HG02759 (cell line): ENCODE data around the gene RNF20.
"Not testable (repeated sequence)": the region's sequence is repeated elsewhere in the genome, so short reads cannot be mapped to it uniquely, and the experiment has no call there.

Experiments
- ATAC-seq: cut with Tn5 transposase; IDR thresholded peaks from one replicate; pipeline ENCODE4 v1.9.1; 2021; ENCODE audit warnings: mild to moderate bottlenecking, moderate library complexity; ENCODE audit not compliant: unreplicated experiment

RNF20 gene

DNA sequence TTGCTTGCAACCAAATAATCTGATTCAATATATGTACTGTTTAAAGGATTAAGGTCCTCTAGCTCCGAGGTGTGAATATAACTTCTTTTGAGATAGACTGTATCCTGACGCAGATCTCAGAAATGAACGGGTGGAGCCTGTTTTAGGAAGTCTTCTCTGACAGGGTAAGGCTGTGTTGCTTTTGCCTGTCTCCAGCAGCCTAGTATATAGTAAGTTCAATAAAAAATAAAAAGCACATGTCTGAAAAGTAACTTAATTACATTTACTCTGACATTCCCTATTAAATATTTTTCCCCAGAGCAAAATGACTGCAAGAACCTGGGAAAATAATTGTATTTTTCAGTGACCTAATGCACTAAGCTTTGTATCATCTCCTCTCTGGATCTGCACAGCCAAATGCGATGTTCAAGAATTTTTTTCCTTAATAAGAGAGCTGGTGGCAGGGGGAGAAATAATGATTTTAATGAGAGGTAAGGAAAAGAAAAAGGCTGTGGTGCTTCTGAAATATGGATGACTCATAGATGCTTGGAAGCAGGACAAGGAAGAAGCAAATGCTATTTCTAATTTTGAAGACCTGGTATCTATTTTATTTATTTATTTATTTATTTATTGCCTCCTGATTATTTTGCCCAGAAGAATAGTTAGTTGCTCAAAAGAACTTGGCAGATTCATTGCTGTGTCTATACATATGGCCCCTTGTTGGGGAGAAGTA is 53.8 kb downstream of the RNF20 start:
- no peak for ATAC-seq

DNA sequence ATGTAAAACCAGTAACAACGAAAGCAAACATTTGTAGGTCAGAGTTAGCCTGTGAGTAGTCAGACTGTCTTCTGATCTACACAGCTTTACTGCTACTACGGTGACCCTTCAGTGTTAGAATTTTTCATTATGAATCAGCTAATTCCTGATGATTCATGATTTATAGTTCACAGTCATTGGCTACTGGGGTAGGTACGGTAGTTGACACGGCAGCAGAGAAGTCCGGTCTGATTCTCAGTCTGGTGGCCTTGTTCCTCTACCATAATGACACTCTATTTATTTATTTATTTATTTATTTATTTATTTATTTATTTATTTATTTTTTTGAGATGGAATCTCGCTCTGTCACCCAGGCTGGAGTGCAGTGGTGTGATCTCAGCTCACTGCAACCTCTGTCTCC is 56.4 kb downstream of the RNF20 start:
- not testable (repeated sequence) for ATAC-seq

DNA sequence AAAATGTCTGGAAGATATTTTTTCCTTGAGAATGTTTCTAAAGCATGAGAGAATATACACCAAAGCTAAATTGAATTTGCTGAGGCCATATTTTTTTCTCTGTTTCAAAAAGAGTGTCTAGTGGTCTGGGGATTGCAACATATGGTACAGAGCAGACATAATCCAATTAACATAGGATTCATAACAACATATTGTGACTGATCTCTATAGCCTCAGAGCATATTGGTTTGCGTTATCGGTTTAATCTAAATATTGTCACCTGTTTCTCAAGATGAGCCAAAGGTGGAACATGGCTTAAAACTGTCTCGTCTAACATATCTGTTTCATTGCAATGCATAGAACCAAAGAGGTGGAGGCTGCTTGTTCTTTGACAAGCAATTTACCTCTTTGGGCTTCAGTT is 57.2 kb downstream of the RNF20 start:
- ATAC-seq, result no peak

DNA sequence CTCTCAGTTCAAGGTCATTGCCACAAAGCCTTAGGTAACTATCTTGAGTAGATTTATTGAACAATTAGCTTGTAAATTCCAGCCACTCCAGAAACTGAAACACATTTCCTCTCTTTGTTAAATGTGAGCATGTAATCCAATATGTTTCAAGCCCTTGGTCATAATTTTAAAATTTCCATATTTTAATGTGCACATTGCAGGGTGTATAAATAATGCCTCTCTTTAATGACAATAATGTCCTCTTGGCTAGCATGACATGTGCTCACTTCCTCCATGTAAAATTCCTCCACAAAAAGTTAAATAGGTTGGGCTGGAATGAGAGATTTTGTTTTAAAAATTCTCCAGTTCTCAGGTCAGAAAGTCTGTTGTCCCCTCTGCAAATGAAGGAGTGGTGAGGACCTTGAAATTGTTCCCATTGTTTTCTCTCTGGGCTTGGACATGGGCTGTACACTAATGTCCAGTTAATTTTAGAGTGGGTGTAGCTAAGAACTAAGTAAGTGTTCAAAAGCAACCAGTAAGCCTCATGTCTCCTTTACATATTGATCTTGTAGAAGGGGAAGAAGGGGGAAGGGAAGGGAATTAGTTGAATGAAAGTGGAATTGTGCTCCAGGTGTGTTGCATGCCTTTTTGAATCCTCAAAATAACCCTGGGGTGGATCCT is 58.3 kb downstream of the RNF20 start:
- no peak for ATAC-seq

DNA sequence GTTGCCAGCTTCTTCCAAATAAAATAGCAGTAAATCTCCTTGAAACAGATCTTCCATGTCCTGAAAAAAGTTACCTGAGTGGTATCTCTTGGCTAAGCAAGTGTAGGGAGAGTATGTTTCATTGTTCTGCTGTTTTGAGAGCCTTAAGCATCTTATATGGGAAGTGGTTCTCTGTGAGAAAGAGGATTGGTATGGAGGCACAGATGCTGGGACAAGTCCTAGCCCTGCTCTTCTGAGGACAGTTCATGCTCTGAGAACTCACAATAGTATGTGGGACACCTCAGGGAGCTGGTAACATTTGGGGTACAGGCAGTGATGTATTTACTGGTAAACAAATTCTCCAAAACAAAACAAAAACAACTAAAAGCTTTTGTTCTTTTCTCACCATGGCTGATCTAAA is 59.1 kb downstream of the RNF20 start:
- no peak for ATAC-seq

DNA sequence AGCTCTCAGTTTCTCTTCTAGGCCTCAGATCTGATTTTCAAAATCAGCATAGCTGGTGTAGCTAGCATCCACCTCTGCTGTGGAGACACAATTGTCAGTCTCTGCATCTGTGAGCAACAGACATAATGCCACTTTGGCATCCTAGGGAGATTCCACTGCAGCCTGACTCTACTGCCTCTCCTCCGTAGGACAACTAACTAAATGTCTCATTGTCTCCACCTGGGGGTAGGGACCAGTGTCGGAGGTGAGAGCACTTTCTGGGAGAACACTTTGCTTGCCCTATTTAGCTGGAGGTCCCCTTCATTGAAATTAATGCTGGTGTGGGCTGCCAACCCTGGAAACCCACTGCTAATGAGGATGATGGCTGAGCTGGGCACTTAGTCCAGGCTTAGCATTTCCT is 59.7 kb downstream of the RNF20 start:
- ATAC-seq, result no peak

DNA sequence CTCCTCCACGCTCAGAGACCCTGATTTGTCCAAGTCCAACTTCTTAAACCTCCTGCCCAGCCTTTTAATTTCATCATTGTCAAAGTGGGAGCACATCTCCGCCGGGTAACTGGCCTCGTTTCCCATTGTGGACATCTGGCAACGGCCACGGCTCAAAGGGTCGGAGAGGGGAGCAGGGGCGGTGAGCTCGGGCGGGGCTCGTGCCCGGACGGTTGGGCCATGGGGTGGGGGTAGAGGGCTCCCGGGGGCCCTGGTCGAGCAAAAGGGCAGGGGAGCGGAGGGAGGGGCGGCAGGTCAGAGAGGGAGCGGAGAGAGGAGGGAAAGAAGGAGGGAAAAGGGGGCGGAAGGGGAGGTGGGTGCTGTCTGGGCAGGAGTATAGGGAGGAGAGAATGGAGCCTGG is 61.1 kb downstream of the RNF20 start, which contains the start of gene PPP3R2:
Gene PPP3R2, minus strand, starts transcription at position 174 of the 400 bp plus-strand sequence. Its CDS starts 48 bp downstream, at position 126.
- no peak for ATAC-seq

DNA sequence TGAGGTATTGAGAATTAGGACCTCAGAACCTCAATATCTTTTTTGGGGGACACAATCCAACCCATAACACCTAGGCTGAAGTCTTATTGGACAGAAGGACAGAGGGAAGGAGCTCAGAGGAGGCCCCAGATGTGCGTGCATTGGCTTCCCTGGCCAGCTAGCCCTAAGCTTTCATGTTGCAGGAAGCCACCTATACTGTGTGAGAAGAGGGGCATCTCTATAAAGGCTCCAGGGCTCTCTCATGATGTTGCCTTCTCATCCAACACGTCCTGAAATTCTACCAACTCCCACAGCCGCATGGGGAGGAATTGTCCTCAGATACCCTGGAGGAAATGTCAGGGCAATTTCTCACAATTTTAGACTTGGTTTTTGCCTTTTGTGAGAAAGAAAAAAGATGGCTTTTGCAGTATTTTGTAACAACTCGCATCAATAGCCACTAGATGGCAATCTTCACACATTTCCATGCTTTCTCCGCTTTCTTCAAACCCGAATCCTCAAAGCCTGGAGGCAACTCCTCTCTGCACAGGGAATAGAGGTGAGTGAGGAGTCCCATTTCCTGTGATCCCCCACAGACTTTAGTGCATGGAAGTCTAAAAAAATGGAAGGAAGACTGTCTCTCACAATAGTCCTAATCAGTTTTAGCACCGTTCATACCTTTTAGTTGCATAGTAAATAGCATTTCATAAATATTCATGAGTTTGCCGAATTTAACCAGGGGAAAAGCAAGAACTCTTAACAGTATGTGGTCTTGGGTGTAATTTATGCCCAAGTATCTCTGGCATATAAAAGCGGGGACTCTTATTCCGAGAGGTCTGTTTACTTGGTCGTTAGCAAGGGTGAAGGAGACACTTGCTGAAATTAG is 68.5 kb downstream of the RNF20 start:
- ATAC-seq, result peak; percentile 75

DNA sequence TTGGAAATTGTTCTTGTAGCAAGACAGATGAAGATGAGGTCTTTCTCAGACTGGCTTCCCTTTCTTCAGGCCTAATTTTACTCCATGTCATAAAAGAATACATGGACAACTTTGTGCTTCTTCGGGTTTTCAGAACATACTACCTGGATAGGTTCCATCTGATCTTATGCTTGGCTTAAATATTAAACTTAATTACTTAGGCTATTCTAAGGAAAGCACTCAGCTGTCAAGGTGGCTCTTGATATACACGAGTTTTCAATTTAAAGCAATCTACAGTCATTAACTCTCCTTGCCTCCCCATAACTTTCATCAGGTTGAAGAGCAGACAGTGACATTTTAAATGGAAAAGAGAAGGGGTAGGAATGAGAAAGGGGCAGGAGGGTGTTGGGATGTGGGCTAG is 70.6 kb downstream of the RNF20 start:
- no peak for ATAC-seq

DNA sequence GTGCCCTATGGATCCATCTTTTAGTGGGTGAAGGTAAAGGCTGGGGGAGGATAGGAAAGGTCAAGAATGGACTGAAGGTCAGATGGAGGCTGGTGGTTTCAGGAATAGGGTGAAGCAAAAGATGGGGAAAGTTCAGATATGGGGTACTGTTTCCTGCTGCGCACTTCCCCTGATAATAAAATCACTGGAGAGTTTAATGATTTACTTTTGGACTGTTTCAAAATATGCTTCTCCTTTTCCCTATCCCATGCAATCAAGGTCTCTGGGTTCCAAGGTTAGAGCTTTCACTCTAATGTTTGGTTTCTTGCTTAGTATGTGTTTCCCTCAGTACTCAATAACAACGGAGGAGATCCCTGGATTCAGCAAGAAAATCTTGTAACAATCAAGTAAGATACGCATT is 71.9 kb downstream of the RNF20 start:
- ATAC-seq, result no peak
